LoVo (cell line): ENCODE data around the gene ZNF281.
"Not testable (repeated sequence)": the region's sequence is repeated elsewhere in the genome, so short reads cannot be mapped to it uniquely, and the experiment has no call there.

Source experiments
- DNase-seq: peaks from one replicate; pipeline ENCODE4 v3.0.0-alpha.2; 2016; ENCODE audit warnings: low spot score

Gene ZNF281

GRCh38 chr1:200429221-200429751 is 19.4 kb upstream of the ZNF281 start:
- DNase-seq: no peak

GRCh38 chr1:200428482-200429205 is 18.8 kb upstream of the ZNF281 start:
- DNase-seq: no peak

- no peak for DNase-seq
Measured at GRCh38 chr1:200427744-200428143, 17.9 kb upstream of the ZNF281 start.

GRCh38 chr1:200426196-200426595 is 16.4 kb upstream of the ZNF281 start:
- no peak for DNase-seq

GRCh38 chr1:200423235-200423634 is 13.4 kb upstream of the ZNF281 start:
- no peak for DNase-seq

- DNase-seq: no peak
Measured at GRCh38 chr1:200422211-200422610, 12.4 kb upstream of the ZNF281 start.

GRCh38 chr1:200415789-200416593 is 6.2 kb upstream of the ZNF281 start:
- peak; percentile 79 for DNase-seq

GRCh38 chr1:200415227-200415626 is 5.4 kb upstream of the ZNF281 start:
- DNase-seq: no peak

GRCh38 chr1:200414657-200415056 is 4.8 kb upstream of the ZNF281 start:
- no peak for DNase-seq

- not testable (repeated sequence) for DNase-seq
Measured at GRCh38 chr1:200413766-200414165, 3.9 kb upstream of the ZNF281 start.

- DNase-seq: peak; percentile 25
Measured at GRCh38 chr1:200411406-200412257, 1.8 kb upstream of the ZNF281 start.

- peak; percentile 83 for DNase-seq
Measured at GRCh38 chr1:200410566-200410878, 686 bp upstream of the ZNF281 start.

GRCh38 chr1:200409203-200409760 is 554 bp downstream of the ZNF281 start:
- no peak for DNase-seq

- no peak for DNase-seq
Measured at GRCh38 chr1:200406161-200406797, 3.6 kb downstream of the ZNF281 start.

GRCh38 chr1:200405264-200405663 is 4.6 kb downstream of the ZNF281 start:
- no peak for DNase-seq

GRCh38 chr1:200401708-200402107 is 8.1 kb downstream of the ZNF281 start:
- DNase-seq: no peak

- DNase-seq: no peak
Measured at GRCh38 chr1:200401263-200401662, 8.6 kb downstream of the ZNF281 start.

- no peak for DNase-seq
Measured at GRCh38 chr1:200400556-200400955, 9.3 kb downstream of the ZNF281 start.

GRCh38 chr1:200399860-200400259 is 10.0 kb downstream of the ZNF281 start:
- no peak for DNase-seq

- no peak for DNase-seq
Measured at GRCh38 chr1:200398373-200398772, 11.5 kb downstream of the ZNF281 start.

GRCh38 chr1:200392625-200393185 is 17.1 kb downstream of the ZNF281 start:
- no peak for DNase-seq
